OCI-LY3 (cell line): Measurements from ENCODE around the gene FSTL4.

Source experiments
- CTCF ChIP-seq: fragments of 200-600, 300-600 bp; sonication (generic); IDR thresholded peaks from 2 replicates; pipeline ENCODE4 v1.5.1; 2014; ENCODE audit warnings: antibody characterized with exemption, low read length, low read depth
- EZH2phosphoT487 ChIP-seq: fragments of 200-600 bp; shearing (Covaris generic); IDR thresholded peaks from 2 replicates; pipeline ENCODE4 v1.6.1; 2018; ENCODE audit warnings: antibody characterized with exemption, mixed run types, low read depth

- TF ChIP-seq CTCF (no peak), EZH2phosphoT487 (no peak)
Observed at GRCh38 chr5:133652951-133653759, 40.8 kb upstream of the FSTL4 start.
